Endodermal cell (in vitro differentiated cells): Measurements from ENCODE around the gene TTC9B. TPM values are rescaled to one million over a fixed set of nuclear protein-coding genes. Genes with fewer than 3 reads are reported as not detected.

Source experiments
- DNase-seq: peaks from one replicate; pipeline ENCODE4 v3.0.0-alpha.2; 2017
- H3K27ac ChIP-seq: 2 replicates; pipeline ENCODE4 v1.5.1; 2013; ENCODE audit warnings: mild to moderate bottlenecking, low read depth, low read length, moderate library complexity
- H3K27me3 ChIP-seq: 2 replicates; pipeline ENCODE4 v1.6.1; 2013; ENCODE audit warnings: mild to moderate bottlenecking, low read length, moderate library complexity; ENCODE audit not compliant: insufficient read depth, control insufficient read depth, poor library complexity, severe bottlenecking
- H3K36me3 ChIP-seq: 2 replicates; pipeline ENCODE4 v1.7.0; 2013; ENCODE audit warnings: mild to moderate bottlenecking, low read length, moderate library complexity; ENCODE audit not compliant: control insufficient read depth, insufficient read depth
- H3K4me1 ChIP-seq: one replicate; pipeline ENCODE4 v1.7.0; 2013; ENCODE audit warnings: low read length; ENCODE audit not compliant: control insufficient read depth, insufficient read depth
- H3K4me3 ChIP-seq: 2 replicates; pipeline ENCODE4 v1.5.1; 2013; ENCODE audit warnings: mild to moderate bottlenecking, low read length, moderate library complexity
- H3K9ac ChIP-seq: 2 replicates; pipeline ENCODE4 v1.6.1; 2013; ENCODE audit warnings: mild to moderate bottlenecking, low read length, moderate library complexity; ENCODE audit not compliant: poor library complexity, severe bottlenecking; ENCODE audit errors: extremely low read depth
- H3K9me3 ChIP-seq: 2 replicates; pipeline ENCODE4 v1.6.1; 2013; ENCODE audit warnings: mild to moderate bottlenecking, low read length, moderate library complexity; ENCODE audit not compliant: control insufficient read depth
- H3K27ac Mint-ChIP-seq: 2 replicates; pipeline ENCODE4 v1.8.0; 2020; ENCODE audit warnings: mixed read lengths
- H3K27me3 Mint-ChIP-seq: 2 replicates; pipeline ENCODE4 v1.8.0; 2021; ENCODE audit warnings: mild to moderate bottlenecking, mixed read lengths; ENCODE audit not compliant: insufficient read depth
- H3K36me3 Mint-ChIP-seq: 2 replicates; pipeline ENCODE4 v1.8.0; 2020; ENCODE audit warnings: low read depth, mixed read lengths
- H3K4me1 Mint-ChIP-seq: 2 replicates; pipeline ENCODE4 v1.8.0; 2020; ENCODE audit warnings: mixed read lengths
- H3K4me3 Mint-ChIP-seq: 2 replicates; pipeline ENCODE4 v1.8.0; 2020; ENCODE audit warnings: mild to moderate bottlenecking, moderate library complexity, mixed read lengths
- H3K9me3 Mint-ChIP-seq: 2 replicates; pipeline ENCODE4 v1.8.0; 2020; ENCODE audit warnings: mild to moderate bottlenecking, mixed read lengths
- WGBS, 2 experiments: methylation state at CpG; one replicate each; pipeline versions ENCODE4 v1.1.5 to v1.1.7; 2013; ENCODE audit warnings: missing lambda C conversion rate in 2 of 2, mixed read lengths in 1 of 2; ENCODE audit not compliant: insufficient coverage in 1 of 2, insufficient read length in 1 of 2; 5-methylcytosine and 5-hydroxymethylcytosine counted together
- total RNA-seq, 2 donors: library from RNA; stranded (reverse); fragmentation: NEBNext Ultra II Directional in 1 of 2; extraction: Animal tissue kit (Norgen Biotek cat#: 25700) in 1 of 2; gene quantifications; 2 replicates in 1 of 2; 3 replicates in 1 of 2; pipeline ENCODE4 v1.2.1, GENCODE V29; 2021
- TF ChIP-seq, protein P1 (sequence below): fragments of 200-600 bp; sonication (generic); conservative IDR thresholded peaks from 2 replicates; pipeline ENCODE4 v1.5.0; 2021; ENCODE audit warnings: antibody characterized with exemption, mild to moderate bottlenecking

TTC9B gene
- total RNA-seq, 2 donors from 2014 or later = not detected

DNA sequence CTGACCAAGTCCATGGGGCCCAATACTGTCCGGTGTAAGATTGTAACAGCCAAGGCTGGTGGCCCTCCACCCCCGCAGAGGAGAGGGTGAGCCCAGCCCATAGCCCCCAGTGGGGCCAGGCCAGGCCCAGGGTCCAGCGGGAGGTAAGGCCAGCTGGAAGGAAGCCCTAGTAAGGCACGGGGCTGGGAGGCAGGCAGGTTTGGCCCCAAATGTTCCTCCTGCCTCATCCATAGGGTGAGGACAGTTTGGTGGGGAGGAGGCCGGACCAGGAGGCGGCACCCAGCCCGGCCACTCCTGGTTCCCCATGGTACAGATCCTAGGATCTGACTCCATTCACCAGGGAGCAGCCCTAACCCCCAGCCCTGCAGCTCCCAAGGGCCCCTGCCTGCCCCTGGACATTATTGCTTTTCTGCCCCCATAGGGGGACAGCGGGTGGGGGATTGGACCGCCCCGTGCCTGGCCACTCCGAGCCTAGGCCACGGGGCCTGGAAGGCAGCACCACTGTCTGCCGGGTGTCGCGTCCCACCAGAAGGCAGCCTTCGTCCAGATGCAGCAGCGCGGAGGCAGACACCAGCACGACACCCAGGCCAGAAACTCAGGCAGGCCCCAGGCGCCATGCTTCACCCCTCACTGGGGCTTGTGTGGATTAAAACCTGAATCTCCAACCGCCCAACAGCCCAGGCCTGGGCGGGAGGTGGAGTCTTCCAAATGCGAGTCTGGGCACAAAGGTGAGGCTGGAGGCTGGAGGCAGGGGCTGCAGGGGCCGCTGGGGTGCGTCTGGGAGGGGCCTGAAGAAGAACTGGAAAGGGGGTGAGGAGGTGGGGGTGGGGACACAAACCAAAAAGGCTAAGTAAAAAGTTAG, 15.0 kb upstream of the TTC9B start:
- H3K27ac Mint-ChIP-seq = no peak overlapping the region
- no peak overlapping the region for H3K4me3 Mint-ChIP-seq
- H3K27me3 ChIP-seq = no peaks in the 10 kb centered on the region
- H3K4me3 ChIP-seq = no peak overlapping the region
- peak; percentile 53 for DNase-seq
- peaks cover 12% of the 10 kb centered on the region for H3K4me1 ChIP-seq
- H3K36me3 ChIP-seq = peaks cover 20% of the 10 kb centered on the region
- H3K9me3 Mint-ChIP-seq = no peaks in the 10 kb centered on the region
- H3K9me3 ChIP-seq = no peaks in the 10 kb centered on the region
- TF ChIP-seq, protein P1, sequence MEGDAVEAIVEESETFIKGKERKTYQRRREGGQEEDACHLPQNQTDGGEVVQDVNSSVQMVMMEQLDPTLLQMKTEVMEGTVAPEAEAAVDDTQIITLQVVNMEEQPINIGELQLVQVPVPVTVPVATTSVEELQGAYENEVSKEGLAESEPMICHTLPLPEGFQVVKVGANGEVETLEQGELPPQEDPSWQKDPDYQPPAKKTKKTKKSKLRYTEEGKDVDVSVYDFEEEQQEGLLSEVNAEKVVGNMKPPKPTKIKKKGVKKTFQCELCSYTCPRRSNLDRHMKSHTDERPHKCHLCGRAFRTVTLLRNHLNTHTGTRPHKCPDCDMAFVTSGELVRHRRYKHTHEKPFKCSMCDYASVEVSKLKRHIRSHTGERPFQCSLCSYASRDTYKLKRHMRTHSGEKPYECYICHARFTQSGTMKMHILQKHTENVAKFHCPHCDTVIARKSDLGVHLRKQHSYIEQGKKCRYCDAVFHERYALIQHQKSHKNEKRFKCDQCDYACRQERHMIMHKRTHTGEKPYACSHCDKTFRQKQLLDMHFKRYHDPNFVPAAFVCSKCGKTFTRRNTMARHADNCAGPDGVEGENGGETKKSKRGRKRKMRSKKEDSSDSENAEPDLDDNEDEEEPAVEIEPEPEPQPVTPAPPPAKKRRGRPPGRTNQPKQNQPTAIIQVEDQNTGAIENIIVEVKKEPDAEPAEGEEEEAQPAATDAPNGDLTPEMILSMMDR = no peak
- peaks cover 22% of the 10 kb centered on the region for H3K4me1 Mint-ChIP-seq
- WGBS, 2 experiments = 94 to 96% methylated on average over 16 to 25 of the region's 25 CpGs
- H3K27me3 Mint-ChIP-seq = peaks cover 2% of the 10 kb centered on the region
- peaks cover 22% of the 10 kb centered on the region for H3K36me3 Mint-ChIP-seq
- no peak overlapping the region for H3K27ac ChIP-seq
- no peak overlapping the region for H3K9ac ChIP-seq

DNA sequence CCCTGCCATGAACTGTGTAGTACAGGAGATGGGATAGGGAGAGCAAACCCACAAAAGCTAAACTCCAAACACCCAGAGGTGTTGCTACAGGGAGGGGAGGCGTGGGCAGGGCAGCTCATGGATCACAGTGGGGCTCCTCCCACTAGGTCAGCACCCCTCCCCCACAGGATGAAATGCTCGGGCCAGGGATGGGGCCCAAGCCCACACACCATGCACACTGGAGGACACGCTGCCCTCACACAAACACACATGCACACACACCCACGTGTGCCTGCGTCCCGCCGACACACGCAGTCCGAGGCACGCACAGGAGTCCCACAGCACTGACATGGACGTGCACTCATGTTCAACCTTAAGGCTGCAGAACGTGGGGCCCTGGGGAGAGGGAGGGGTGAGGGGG, 14.3 kb upstream of the TTC9B start:
- 88% methylated on average over 12 of the region's 12 CpGs; no CpG with 5 or more reads in 1 of the 2 experiments for WGBS, 2 experiments
- H3K36me3 Mint-ChIP-seq = peaks cover 18% of the 10 kb centered on the region
- Histone ChIP-seq H3K9me3 (no peaks in the 10 kb centered on the region), H3K4me1 (peaks cover 12% of the 10 kb centered on the region), H3K27ac (no peak overlapping the region), H3K27me3 (no peaks in the 10 kb centered on the region), H3K4me3 (no peak overlapping the region), H3K36me3 (peaks cover 14% of the 10 kb centered on the region), H3K9ac (no peak overlapping the region)
- H3K9me3 Mint-ChIP-seq = no peaks in the 10 kb centered on the region
- TF ChIP-seq, protein P1 = no peak
- H3K4me1 Mint-ChIP-seq = peaks cover 22% of the 10 kb centered on the region
- DNase-seq = no peak
- H3K27ac Mint-ChIP-seq = no peak overlapping the region
- no peak overlapping the region for H3K4me3 Mint-ChIP-seq
- peaks cover 8% of the 10 kb centered on the region for H3K27me3 Mint-ChIP-seq

DNA sequence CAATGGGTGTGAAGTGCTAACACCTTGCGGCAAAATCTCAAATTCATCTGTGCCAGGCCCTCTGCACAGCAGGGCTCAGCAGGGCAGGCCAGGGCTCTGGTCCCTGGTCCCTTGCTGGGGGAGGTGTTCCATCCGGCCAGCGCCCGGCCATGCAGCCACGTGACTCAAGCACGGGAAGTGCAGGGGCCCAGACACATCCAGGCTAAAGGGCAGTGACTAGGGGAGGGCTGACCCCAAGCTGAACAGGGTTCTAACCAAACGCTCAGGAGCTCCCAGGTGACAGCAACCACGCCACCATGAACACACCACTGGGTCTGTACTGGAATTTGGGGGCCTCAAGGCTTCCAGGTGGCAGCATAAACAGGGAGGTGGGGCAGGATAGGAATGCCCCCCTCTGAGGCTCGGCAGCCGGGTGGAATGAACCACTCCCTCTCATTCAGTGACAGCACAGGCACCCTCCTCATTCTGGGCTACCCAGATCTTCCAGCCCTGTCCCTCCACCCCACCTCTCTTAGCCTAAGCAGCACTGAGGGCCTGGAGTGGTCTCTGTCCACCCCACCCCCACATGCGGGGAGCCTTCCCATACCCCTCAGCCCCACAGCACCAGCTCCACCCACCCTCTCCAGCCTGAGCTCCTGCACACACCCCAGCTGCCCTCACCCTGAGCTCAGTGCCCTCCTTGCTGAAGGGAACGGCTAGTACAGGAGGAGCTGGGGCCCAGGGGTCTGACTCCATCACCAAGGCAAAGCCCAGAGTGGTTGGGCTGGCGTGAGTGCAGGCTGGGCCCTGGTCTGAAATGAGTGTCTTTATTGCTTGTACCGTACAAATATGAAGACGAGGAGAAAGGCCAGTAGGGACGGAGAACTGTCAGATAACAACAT, 13.6 kb upstream of the TTC9B start:
- Mint-ChIP-seq H3K27ac (peak overlapping the region; percentile 72), H3K27me3 (peaks cover 15% of the 10 kb centered on the region), H3K4me1 (peaks cover 22% of the 10 kb centered on the region), H3K36me3 (peaks cover 14% of the 10 kb centered on the region), H3K9me3 (no peaks in the 10 kb centered on the region), H3K4me3 (no peak overlapping the region)
- peak; percentile 81 for DNase-seq
- Histone ChIP-seq H3K27ac (peak overlapping the region; percentile 21), H3K4me1 (peaks cover 12% of the 10 kb centered on the region), H3K27me3 (no peaks in the 10 kb centered on the region), H3K4me3 (no peak overlapping the region), H3K9ac (no peak overlapping the region), H3K36me3 (peaks cover 10% of the 10 kb centered on the region), H3K9me3 (no peaks in the 10 kb centered on the region)
- TF ChIP-seq, protein P1 = no peak
- 46 to 51% methylated on average over 9 to 14 of the region's 16 CpGs for WGBS, 2 experiments
